Left cardiac atrium (tissue), 4 donors: ENCODE data around the gene ANKRD11. TPM values are rescaled to one million over a fixed set of nuclear protein-coding genes. Genes with fewer than 3 reads are reported as not detected.

Experiments
- ATAC-seq, 2 donors: fragments of 200-7000 bp; cut with Tn5 transposase; one replicate each; pipeline ENCODE4 v1.9.1; 2020; ENCODE audit warnings: mild to moderate bottlenecking in 2 of 2, moderate library complexity in 2 of 2
- DNase-seq: peaks from one replicate; pipeline ENCODE4 v3.0.0-alpha.2; 2020
- intact Hi-C, 2 donors: fragments of 100-400 bp; cut with DNase I; formaldehyde crosslinking; loops; one replicate each; pipeline versions ENCODE4 v1.14.1 to v1.15.1; 2022 to 2023
- total RNA-seq, 2 donors: library from RNA; stranded (reverse); fragmentation: NEBNext Ultra II Directional; extraction: Animal tissue kit (Norgen Biotek cat#: 25700); gene quantifications; one replicate each; pipeline ENCODE4 v1.2.1, GENCODE V29; 2021
- donor health status: DM: no; HTN: yes; CAD: no.
- donor health status: DM: no; HTN: yes; CAD: no; lungs with severe emphysema.
- donor health status: DM: yes; HTN: yes; CAD: no.
- donor health status: Dilated cardiomyopathy.

Gene ANKRD11
- total RNA-seq, 2 donors from 2014 or later = 74.3 to 86.2 TPM

GRCh38 chr16:89292443-89293078 is 197.8 kb downstream of the ANKRD11 start:
- intact Hi-C loops = loop anchor here in 1 of 2 donors (5.0 kb wide), 1 partner anchor 40 kb away; no protein-coding TSS in a partner anchor
- DNase-seq = no peak
- no peak for ATAC-seq

- ATAC-seq (no peak), DNase-seq (no peak)
Observed at GRCh38 chr16:89291776-89292175, 198.6 kb downstream of the ANKRD11 start.

GRCh38 chr16:89291363-89291762 is 199.0 kb downstream of the ANKRD11 start:
- DNase-seq = no peak

More at GRCh38 chr16:89291776-89292175, 198.6 kb downstream of the ANKRD11 start:
- intact Hi-C loops = loop anchor here in 1 of 2 donors (5.0 kb wide), 1 partner anchor 39 kb away; no protein-coding TSS in a partner anchor

GRCh38 chr16:89290887-89291286 is 199.5 kb downstream of the ANKRD11 start:
- intact Hi-C loops = loop anchor here in 1 of 2 donors (5.0 kb wide), 1 partner anchor 39 kb away; no protein-coding TSS in a partner anchor
- ATAC-seq = no peak
- no peak for DNase-seq

More at GRCh38 chr16:89291363-89291762, 199.0 kb downstream of the ANKRD11 start:
- ATAC-seq = no peak
- intact Hi-C loops = loop anchor here in 1 of 2 donors (5.0 kb wide), 1 partner anchor 39 kb away; no protein-coding TSS in a partner anchor

GRCh38 chr16:89290472-89290871 is 199.9 kb downstream of the ANKRD11 start:
- intact Hi-C loops = loop anchor here in 1 of 2 donors (5.0 kb wide), 1 partner anchor 38 kb away; no protein-coding TSS in a partner anchor
- ATAC-seq (no peak), DNase-seq (no peak)

GRCh38 chr16:89289428-89290395 is 200.6 kb downstream of the ANKRD11 start:
- intact Hi-C loops = loop anchor here in 1 of 2 donors (5.0 kb wide), 1 partner anchor 37 kb away; no protein-coding TSS in a partner anchor
- DNase-seq (peak; percentile 70), ATAC-seq (peak; percentile 80 to 87)

GRCh38 chr16:89288966-89289365 is 201.4 kb downstream of the ANKRD11 start:
- DNase-seq = no peak
- ATAC-seq = no peak
- intact Hi-C loops = no loop called here

- ATAC-seq = no peak
- DNase-seq = no peak
- intact Hi-C loops = no loop called here
Observed at GRCh38 chr16:89288577-89288844, 201.8 kb downstream of the ANKRD11 start.

- intact Hi-C loops = loop anchor here in 1 of 2 donors (2.0 kb wide), 1 partner anchor 63 kb away; no protein-coding TSS in a partner anchor
- no peak for DNase-seq
- no peak for ATAC-seq
Observed at GRCh38 chr16:89287777-89288576, 202.4 kb downstream of the ANKRD11 start.

- DNase-seq = no peak
- ATAC-seq = no peak
- intact Hi-C loops = loop anchor here in 1 of 2 donors (2.0 kb wide), 1 partner anchor 65 kb away; no protein-coding TSS in a partner anchor
Observed at GRCh38 chr16:89286096-89286495, 204.3 kb downstream of the ANKRD11 start.

GRCh38 chr16:89285381-89285780 is 205.0 kb downstream of the ANKRD11 start:
- DNase-seq = no peak
- no peak for ATAC-seq

GRCh38 chr16:89283449-89283848 is 206.9 kb downstream of the ANKRD11 start:
- ATAC-seq (no peak), DNase-seq (no peak)
- intact Hi-C loops = no loop called here

More at GRCh38 chr16:89285381-89285780, 205.0 kb downstream of the ANKRD11 start:
- intact Hi-C loops = no loop called here

- DNase-seq (no peak), ATAC-seq (no peak)
- intact Hi-C loops = no loop called here
Observed at GRCh38 chr16:89282523-89282922, 207.8 kb downstream of the ANKRD11 start.

- intact Hi-C loops = no loop called here
- DNase-seq (no peak), ATAC-seq (no peak)
Observed at GRCh38 chr16:89281829-89282228, 208.5 kb downstream of the ANKRD11 start.

GRCh38 chr16:89281189-89281577 is 209.2 kb downstream of the ANKRD11 start:
- intact Hi-C loops = no loop called here
- ATAC-seq (no peak), DNase-seq (no peak)

- ATAC-seq = no peak
- no peak for DNase-seq
- intact Hi-C loops = no loop called here
Observed at GRCh38 chr16:89280546-89281188, 209.7 kb downstream of the ANKRD11 start.

GRCh38 chr16:89279666-89280481 is 210.5 kb downstream of the ANKRD11 start:
- no peak for DNase-seq

More at GRCh38 chr16:89279666-89280481, 210.5 kb downstream of the ANKRD11 start:
- intact Hi-C loops = no loop called here
- ATAC-seq = no peak
